Measurements from ENCODE around the gene C1QL1.

Gene C1QL1

GRCh38 chr17:44912763-44913544 is 55.1 kb downstream of the C1QL1 start:
- Histone ChIP-seq H3K4me3 (ENCODE audit: insufficient read length, low read depth) (no peak overlapping the region), H3K9ac (ENCODE audit: insufficient read length, low read depth) (no peak overlapping the region), H3K36me3 (ENCODE audit: insufficient read depth, insufficient read length, low read length) (no peaks in the 10 kb centered on the region), H3K9me3 (ENCODE audit: insufficient read depth, low read length) (no peaks in the 10 kb centered on the region), H3K27me3 (ENCODE audit: insufficient read depth, insufficient read length) (peaks cover 22% of the 10 kb centered on the region), H3K4me1 (ENCODE audit: insufficient read depth, insufficient read length) (peaks cover 16% of the 10 kb centered on the region)
- DNase-seq (ENCODE audit: low read depth, low spot score), result no peak
- no peak for TF ChIP-seq ZNF274 (IDR thresholded peaks at IDR 0.05; ENCODE audit: low read depth, low read length)
- TF ChIP-seq YY1 (IDR thresholded peaks at IDR 0.05; ENCODE audit: insufficient read depth, insufficient read length), result no peak
- TF ChIP-seq SUZ12 (IDR thresholded peaks at IDR 0.05; ENCODE audit: extremely low read depth, insufficient read depth, insufficient read length), result no peak

- Histone ChIP-seq H3K4me1 (ENCODE audit: insufficient read depth, insufficient read length) (peaks cover 17% of the 10 kb centered on the region), H3K27me3 (ENCODE audit: insufficient read depth, insufficient read length) (peaks cover 22% of the 10 kb centered on the region), H3K36me3 (ENCODE audit: insufficient read depth, insufficient read length, low read length) (no peaks in the 10 kb centered on the region), H3K9me3 (ENCODE audit: insufficient read depth, low read length) (no peaks in the 10 kb centered on the region), H3K4me3 (ENCODE audit: insufficient read length, low read depth) (peak overlapping the region; percentile 40), H3K9ac (ENCODE audit: insufficient read length, low read depth) (peak overlapping the region; percentile 45)
- DNase-seq (ENCODE audit: low read depth, low spot score), result peak; percentile 49
- no peak for TF ChIP-seq ZNF274 (IDR thresholded peaks at IDR 0.05; ENCODE audit: low read depth, low read length)
- TF ChIP-seq SUZ12 (IDR thresholded peaks at IDR 0.05; ENCODE audit: extremely low read depth, insufficient read depth, insufficient read length), result no peak
- no peak for TF ChIP-seq YY1 (IDR thresholded peaks at IDR 0.05; ENCODE audit: insufficient read depth, insufficient read length)
Observed at GRCh38 chr17:44911133-44912001, 56.7 kb downstream of the C1QL1 start.

- TF ChIP-seq YY1 (IDR thresholded peaks at IDR 0.05; ENCODE audit: insufficient read depth, insufficient read length), result no peak
- Histone ChIP-seq H3K9ac (ENCODE audit: insufficient read length, low read depth) (peak overlapping the region; percentile 45), H3K27me3 (ENCODE audit: insufficient read depth, insufficient read length) (peaks cover 22% of the 10 kb centered on the region), H3K4me3 (ENCODE audit: insufficient read length, low read depth) (no peak overlapping the region), H3K4me1 (ENCODE audit: insufficient read depth, insufficient read length) (peaks cover 25% of the 10 kb centered on the region), H3K36me3 (ENCODE audit: insufficient read depth, insufficient read length, low read length) (no peaks in the 10 kb centered on the region), H3K9me3 (ENCODE audit: insufficient read depth, low read length) (no peaks in the 10 kb centered on the region)
- no peak for DNase-seq (ENCODE audit: low read depth, low spot score)
Observed at GRCh38 chr17:44910231-44911106, 57.6 kb downstream of the C1QL1 start.
